HUDEP-2 (cell line): ENCODE measurements around the gene PROSER1.
A peak's percentile ranks its signal among the peaks of the same experiment; 100 is the strongest.
"Not testable (repeated sequence)": the region's sequence is repeated elsewhere in the genome, so short reads cannot be mapped to it uniquely, and the experiment has no call there.

ENCODE experiments used
- DNase-seq, 76 experiments: peaks; one replicate each; lab custom pipeline; 2025; ENCODE audit not compliant: unreplicated experiment in 76 of 76; lab: John Stamatoyannopoulos, UW

Gene PROSER1

GRCh38 chr13:39034085-39034484 lies 3.8 kb downstream of the PROSER1 start:
- peak in 1 of 76 experiments; percentile 22 for DNase-seq

GRCh38 chr13:39032150-39032549 lies 5.7 kb downstream of the PROSER1 start:
- DNase-seq: no peak

GRCh38 chr13:39025433-39025839 lies 12.5 kb downstream of the PROSER1 start:
- no peak for DNase-seq

- DNase-seq: no peak
Observed at GRCh38 chr13:39023761-39024160, 14.1 kb downstream of the PROSER1 start.

- DNase-seq: no peak
Observed at GRCh38 chr13:39023316-39023715, 14.6 kb downstream of the PROSER1 start.

GRCh38 chr13:39020853-39021462 lies 16.9 kb downstream of the PROSER1 start:
- DNase-seq: no peak

- DNase-seq: peak in 12 of 76 experiments; percentile 3 to 42 (median 17)
Observed at GRCh38 chr13:39016787-39017186, 21.1 kb downstream of the PROSER1 start.

- DNase-seq: no peak
Observed at GRCh38 chr13:39016087-39016486, 21.8 kb downstream of the PROSER1 start.

- DNase-seq: no peak
Observed at GRCh38 chr13:39013462-39013861, 24.4 kb downstream of the PROSER1 start.

- DNase-seq: no peak
Observed at GRCh38 chr13:39012608-39013007, 25.3 kb downstream of the PROSER1 start.

- not testable (repeated sequence) for DNase-seq
Observed at GRCh38 chr13:39006371-39007111, 31.3 kb downstream of the PROSER1 start.

GRCh38 chr13:38998739-38999138 lies 39.1 kb downstream of the PROSER1 start:
- peak in 74 of 76 experiments; percentile 16 to 95 (median 74) for DNase-seq

- no peak for DNase-seq
Observed at GRCh38 chr13:38993381-38993780, 44.5 kb downstream of the PROSER1 start.

- no peak for DNase-seq
Observed at GRCh38 chr13:38990693-38991092, 47.2 kb downstream of the PROSER1 start, which contains the start of gene STOML3. TSS of gene STOML3 (minus strand) at chr13:38990831. CDS start at chr13:38990721, 110 bp downstream.

- no peak for DNase-seq
Observed at GRCh38 chr13:38981096-38981495, 56.8 kb downstream of the PROSER1 start.

- DNase-seq: no peak
Observed at GRCh38 chr13:38980750-38981078, 57.2 kb downstream of the PROSER1 start.

GRCh38 chr13:38979891-38980749 lies 57.8 kb downstream of the PROSER1 start:
- DNase-seq: no peak

- no peak for DNase-seq
Observed at GRCh38 chr13:38970380-38971051, 67.4 kb downstream of the PROSER1 start.

GRCh38 chr13:38969187-38969586 lies 68.7 kb downstream of the PROSER1 start:
- no peak for DNase-seq

GRCh38 chr13:38967446-38967845 lies 70.4 kb downstream of the PROSER1 start:
- no peak for DNase-seq

- no peak for DNase-seq
Observed at GRCh38 chr13:38965281-38965680, 72.6 kb downstream of the PROSER1 start.
